ENCODE results near the gene EPHB6.

GRCh38 chr7:142908921-142909890 lies 54.3 kb downstream of the EPHB6 start:
- TF ChIP-seq EZH2 (IDR thresholded peaks at IDR 0.05; ENCODE audit: low read length, unreplicated experiment), result no peak
- peak; percentile 46 for TF ChIP-seq CTCF (conservative IDR thresholded peaks at IDR 0.05; ENCODE audit: low read depth, low read length)
- no peak for TF ChIP-seq EZH2phosphoT487 (IDR thresholded peaks at IDR 0.05; ENCODE audit: borderline replicate concordance, low read length)

Measured in PC-3 (cell line).